ENCODE data around the gene VDAC1.

Gene VDAC1

DNA sequence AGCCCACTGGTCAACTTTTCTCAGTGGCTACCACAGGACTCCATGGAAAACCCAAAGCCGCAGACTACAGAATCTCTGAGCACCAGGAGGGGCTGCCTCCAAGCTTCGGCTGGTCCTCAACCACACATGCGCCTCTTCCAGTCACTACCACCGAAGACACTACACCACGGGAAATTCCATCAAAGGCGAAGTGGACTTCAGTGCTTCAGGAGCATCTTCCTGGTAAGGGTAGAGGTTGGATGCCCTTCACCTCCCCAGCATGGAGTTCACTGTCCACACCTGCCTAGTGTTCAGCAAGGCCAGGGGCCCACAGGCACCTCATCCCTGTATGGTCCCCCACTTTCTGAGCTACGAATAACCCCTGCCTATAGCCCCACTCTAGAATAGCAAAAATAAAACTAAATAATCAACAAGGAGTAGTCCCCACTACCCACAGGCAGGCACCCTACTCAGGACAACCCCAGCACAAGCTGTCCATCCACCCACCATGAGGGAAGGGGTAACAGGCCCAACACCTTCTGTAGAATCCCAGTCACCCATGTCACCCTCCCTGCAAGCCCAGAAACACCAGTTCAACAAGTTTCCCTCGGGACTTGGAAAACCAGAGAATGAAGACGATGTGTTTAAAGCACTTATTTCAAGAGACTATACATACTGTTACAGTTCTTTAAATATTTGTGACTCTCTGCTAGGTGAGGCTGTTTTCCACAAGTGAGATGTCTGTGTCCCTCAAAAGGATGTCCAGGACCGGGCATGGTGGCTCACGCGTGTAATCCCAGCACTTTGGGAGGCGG, 2.6 kb downstream of the VDAC1 start:
- Histone ChIP-seq H2BK15ac (ENCODE audit: low read depth, poor library complexity, severe bottlenecking) (no peak overlapping the region), H3K36me3 (ENCODE audit: control insufficient read depth in 1 of 2, insufficient read depth in 2 of 2, low read depth in 1 of 2, low read length in 2 of 2) (peaks cover 19 to 21% of the 10 kb centered on the region in 2 experiments), H3K79me1 (replicated peaks; ENCODE audit: low read length, poor library complexity, severe bottlenecking) (peaks cover 10% of the 10 kb centered on the region), H3K27me3 (ENCODE audit: control insufficient read depth in 1 of 2, insufficient read depth in 1 of 2, low read length in 2 of 2) (no peaks in the 10 kb centered on the region), H3K4ac (ENCODE audit: low read depth in 1 of 2, low read length in 2 of 2) (no peak overlapping the region), H3K4me3 (ENCODE audit: insufficient read depth in 1 of 2, low read depth in 1 of 2, low read length in 2 of 2) (peak overlapping the region in 1 of 2 experiments; percentile 91), H3K14ac (ENCODE audit: low read length in 2 of 2) (no peak overlapping the region), H3K9me3 (ENCODE audit: control insufficient read depth, low read length) (no peaks in the 10 kb centered on the region), H4K91ac (ENCODE audit: low read length) (no peak overlapping the region), H4K8ac (ENCODE audit: low read length) (no peak overlapping the region), H3K27ac (ENCODE audit: low read length, poor library complexity, severe bottlenecking) (no peak overlapping the region), H2BK120ac (ENCODE audit: low read depth, low read length) (no peak overlapping the region), H3K4me1 (ENCODE audit: control insufficient read depth, insufficient read depth, low read depth, low read length) (peaks cover 30% of the 10 kb centered on the region), H3K9ac (ENCODE audit: low read length) (peak overlapping the region; percentile 99), H2AFZ (ENCODE audit: low read depth, low read length) (no peak overlapping the region), H3K23ac (ENCODE audit: low read length in 2 of 2) (no peak overlapping the region), H3K4me2 (ENCODE audit: low read length, poor library complexity, severe bottlenecking) (no peak overlapping the region), H2AK5ac (ENCODE audit: low read length, severe bottlenecking) (no peak overlapping the region), H3K18ac (ENCODE audit: low read depth in 1 of 2, low read length in 2 of 2) (no peak overlapping the region), H2BK5ac (ENCODE audit: low read depth, low read length, poor library complexity, severe bottlenecking) (no peak overlapping the region), H2BK12ac (ENCODE audit: low read length in 2 of 2) (no peak overlapping the region)
- 95% methylated on average over 10 of the region's 13 CpGs for WGBS
- no peak for DNase-seq

DNA sequence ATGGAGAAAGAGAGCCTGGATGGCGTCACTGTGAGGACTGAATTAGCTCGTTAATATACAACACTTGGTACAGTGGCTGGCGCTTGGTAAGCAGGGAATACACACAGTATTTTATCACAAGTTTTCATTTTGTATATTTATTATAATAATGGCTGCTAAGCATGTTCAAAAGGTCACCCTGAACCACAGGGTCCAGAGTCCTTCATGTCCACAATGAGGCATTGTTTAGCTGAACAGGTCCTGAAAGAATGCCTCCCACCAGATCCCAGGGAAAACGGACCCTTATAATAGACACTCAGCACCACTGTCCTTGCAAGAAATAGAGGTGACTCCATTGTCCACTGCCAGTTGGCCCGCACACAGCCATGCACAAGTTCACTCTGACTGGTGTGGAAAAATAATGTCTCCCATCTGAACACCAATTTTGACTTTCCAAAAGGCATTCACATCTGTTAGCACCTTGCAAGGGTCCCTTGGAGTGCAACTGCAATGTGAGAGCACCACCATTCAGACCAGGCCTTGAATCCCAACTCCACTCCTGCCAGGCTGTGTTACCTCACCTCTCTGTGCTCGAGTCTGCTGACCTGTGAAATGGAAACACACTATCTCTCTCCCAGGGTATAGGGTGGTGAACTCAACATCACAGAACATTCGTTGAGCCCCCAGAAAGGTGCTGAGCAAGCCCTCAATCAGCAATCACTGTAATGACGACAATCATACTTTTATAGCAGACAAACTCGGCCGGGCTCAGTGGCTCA, 3.9 kb downstream of the VDAC1 start:
- H2BK15ac ChIP-seq (ENCODE audit: low read depth, poor library complexity, severe bottlenecking) = no peak overlapping the region
- H3K4ac ChIP-seq (ENCODE audit: low read depth in 1 of 2, low read length in 2 of 2) = no peak overlapping the region
- H2BK5ac ChIP-seq (ENCODE audit: low read depth, low read length, poor library complexity, severe bottlenecking) = no peak overlapping the region
- WGBS = 94% methylated on average over 7 of the region's 10 CpGs
- no peak overlapping the region for H2AK5ac ChIP-seq (ENCODE audit: low read length, severe bottlenecking)
- H3K14ac ChIP-seq (ENCODE audit: low read length in 2 of 2) = no peak overlapping the region
- H3K4me2 ChIP-seq (ENCODE audit: low read length, poor library complexity, severe bottlenecking) = no peak overlapping the region
- H4K91ac ChIP-seq (ENCODE audit: low read length) = no peak overlapping the region
- H2BK120ac ChIP-seq (ENCODE audit: low read depth, low read length) = no peak overlapping the region
- H3K36me3 ChIP-seq (ENCODE audit: control insufficient read depth in 1 of 2, insufficient read depth in 2 of 2, low read depth in 1 of 2, low read length in 2 of 2) = peaks cover 19 to 21% of the 10 kb centered on the region in 2 experiments
- DNase-seq = no peak
- H2AFZ ChIP-seq (ENCODE audit: low read depth, low read length) = no peak overlapping the region
- H3K4me1 ChIP-seq (ENCODE audit: control insufficient read depth, insufficient read depth, low read depth, low read length) = peaks cover 30% of the 10 kb centered on the region
- H3K9me3 ChIP-seq (ENCODE audit: control insufficient read depth, low read length) = no peaks in the 10 kb centered on the region
- H3K27ac ChIP-seq (ENCODE audit: low read length, poor library complexity, severe bottlenecking) = no peak overlapping the region
- no peak overlapping the region for H3K4me3 ChIP-seq (ENCODE audit: insufficient read depth in 1 of 2, low read depth in 1 of 2, low read length in 2 of 2)
- no peak overlapping the region for H4K8ac ChIP-seq (ENCODE audit: low read length)
- no peaks in the 10 kb centered on the region for H3K27me3 ChIP-seq (ENCODE audit: control insufficient read depth in 1 of 2, insufficient read depth in 1 of 2, low read length in 2 of 2)
- H3K79me1 ChIP-seq (replicated peaks; ENCODE audit: low read length, poor library complexity, severe bottlenecking) = peaks cover 1% of the 10 kb centered on the region
- H3K23ac ChIP-seq (ENCODE audit: low read length in 2 of 2) = peak overlapping the region in 1 of 2 experiments; percentile 9
- no peak overlapping the region for H3K9ac ChIP-seq (ENCODE audit: low read length)
- H3K18ac ChIP-seq (ENCODE audit: low read depth in 1 of 2, low read length in 2 of 2) = no peak overlapping the region
- H2BK12ac ChIP-seq (ENCODE audit: low read length in 2 of 2) = no peak overlapping the region

DNA sequence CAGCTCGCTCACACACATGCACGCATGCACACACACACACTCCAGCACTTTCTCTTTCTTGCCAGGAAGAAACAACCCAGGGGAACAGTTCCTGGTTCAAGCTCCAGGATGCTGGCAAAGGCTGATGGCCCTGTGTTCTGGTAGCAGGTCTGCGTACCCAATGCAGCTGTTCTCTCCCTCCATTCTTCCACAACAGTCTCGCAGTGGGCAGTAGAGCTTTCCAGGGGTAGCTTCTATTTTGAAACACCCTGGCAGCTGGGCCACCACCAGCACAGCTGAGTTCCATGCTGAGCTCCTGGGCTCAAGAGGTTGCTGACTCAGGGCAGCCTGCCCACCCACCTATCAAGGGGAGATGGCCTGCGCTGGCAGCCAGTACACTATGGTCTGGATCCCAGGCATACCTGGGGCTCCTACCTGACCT, 4.7 kb downstream of the VDAC1 start:
- peak overlapping the region in 1 of 2 experiments; percentile 10 for H3K4me3 ChIP-seq (ENCODE audit: insufficient read depth in 1 of 2, low read depth in 1 of 2, low read length in 2 of 2)
- DNase-seq = peak; percentile 34
- H2AFZ ChIP-seq (ENCODE audit: low read depth, low read length) = no peak overlapping the region
- no peaks in the 10 kb centered on the region for H3K79me1 ChIP-seq (replicated peaks; ENCODE audit: low read length, poor library complexity, severe bottlenecking)
- H3K4me1 ChIP-seq (ENCODE audit: control insufficient read depth, insufficient read depth, low read depth, low read length) = peaks cover 32% of the 10 kb centered on the region
- peaks cover 19 to 21% of the 10 kb centered on the region in 2 experiments for H3K36me3 ChIP-seq (ENCODE audit: control insufficient read depth in 1 of 2, insufficient read depth in 2 of 2, low read depth in 1 of 2, low read length in 2 of 2)
- H3K9me3 ChIP-seq (ENCODE audit: control insufficient read depth, low read length) = no peaks in the 10 kb centered on the region
- no peak overlapping the region for H2BK5ac ChIP-seq (ENCODE audit: low read depth, low read length, poor library complexity, severe bottlenecking)
- H2BK120ac ChIP-seq (ENCODE audit: low read depth, low read length) = no peak overlapping the region
- 98% methylated on average over 5 of the region's 5 CpGs for WGBS
- no peak overlapping the region for H3K4me2 ChIP-seq (ENCODE audit: low read length, poor library complexity, severe bottlenecking)
- no peak overlapping the region for H3K18ac ChIP-seq (ENCODE audit: low read depth in 1 of 2, low read length in 2 of 2)
- H2AK5ac ChIP-seq (ENCODE audit: low read length, severe bottlenecking) = no peak overlapping the region
- H3K14ac ChIP-seq (ENCODE audit: low read length in 2 of 2) = no peak overlapping the region
- no peak overlapping the region for H3K27ac ChIP-seq (ENCODE audit: low read length, poor library complexity, severe bottlenecking)
- no peak overlapping the region for H3K4ac ChIP-seq (ENCODE audit: low read depth in 1 of 2, low read length in 2 of 2)
- no peak overlapping the region for H4K8ac ChIP-seq (ENCODE audit: low read length)
- no peaks in the 10 kb centered on the region for H3K27me3 ChIP-seq (ENCODE audit: control insufficient read depth in 1 of 2, insufficient read depth in 1 of 2, low read length in 2 of 2)
- H4K91ac ChIP-seq (ENCODE audit: low read length) = no peak overlapping the region
- no peak overlapping the region for H3K23ac ChIP-seq (ENCODE audit: low read length in 2 of 2)
- H2BK15ac ChIP-seq (ENCODE audit: low read depth, poor library complexity, severe bottlenecking) = no peak overlapping the region
- no peak overlapping the region for H2BK12ac ChIP-seq (ENCODE audit: low read length in 2 of 2)
- H3K9ac ChIP-seq (ENCODE audit: low read length) = no peak overlapping the region

DNA sequence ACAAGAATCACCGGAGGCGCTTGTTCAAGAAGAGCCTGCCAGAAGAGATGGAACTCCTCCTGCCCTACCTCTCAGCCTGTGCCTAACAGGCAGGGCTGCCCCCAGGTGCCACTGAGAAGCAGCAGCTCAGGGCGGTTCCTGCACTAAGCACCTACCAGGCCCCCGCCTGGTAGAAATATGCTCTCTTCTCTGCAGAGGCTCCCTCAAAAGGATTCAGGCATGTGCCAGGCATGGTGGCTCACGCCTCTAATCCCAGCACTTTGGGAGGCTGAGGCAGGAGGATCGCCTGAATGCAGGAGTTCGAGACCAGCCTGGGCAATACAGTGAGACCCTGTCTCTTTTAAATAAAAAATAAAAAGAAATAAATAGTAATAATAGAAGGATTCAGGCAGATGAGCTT, 6.0 kb downstream of the VDAC1 start:
- Histone ChIP-seq H3K27ac (ENCODE audit: low read length, poor library complexity, severe bottlenecking) (no peak overlapping the region), H3K18ac (ENCODE audit: low read depth in 1 of 2, low read length in 2 of 2) (no peak overlapping the region), H3K4me3 (ENCODE audit: insufficient read depth in 1 of 2, low read depth in 1 of 2, low read length in 2 of 2) (no peak overlapping the region), H3K9ac (ENCODE audit: low read length) (no peak overlapping the region), H3K4me2 (ENCODE audit: low read length, poor library complexity, severe bottlenecking) (no peak overlapping the region), H3K79me1 (replicated peaks; ENCODE audit: low read length, poor library complexity, severe bottlenecking) (no peaks in the 10 kb centered on the region), H3K4ac (ENCODE audit: low read depth in 1 of 2, low read length in 2 of 2) (no peak overlapping the region), H3K14ac (ENCODE audit: low read length in 2 of 2) (no peak overlapping the region), H3K4me1 (ENCODE audit: control insufficient read depth, insufficient read depth, low read depth, low read length) (peaks cover 38% of the 10 kb centered on the region), H3K23ac (ENCODE audit: low read length in 2 of 2) (no peak overlapping the region), H2BK5ac (ENCODE audit: low read depth, low read length, poor library complexity, severe bottlenecking) (no peak overlapping the region), H3K27me3 (ENCODE audit: control insufficient read depth in 1 of 2, insufficient read depth in 1 of 2, low read length in 2 of 2) (no peaks in the 10 kb centered on the region), H3K36me3 (ENCODE audit: control insufficient read depth in 1 of 2, insufficient read depth in 2 of 2, low read depth in 1 of 2, low read length in 2 of 2) (peaks cover 19 to 21% of the 10 kb centered on the region in 2 experiments), H2AK5ac (ENCODE audit: low read length, severe bottlenecking) (no peak overlapping the region), H4K91ac (ENCODE audit: low read length) (no peak overlapping the region), H3K9me3 (ENCODE audit: control insufficient read depth, low read length) (no peaks in the 10 kb centered on the region), H2BK12ac (ENCODE audit: low read length in 2 of 2) (no peak overlapping the region), H4K8ac (ENCODE audit: low read length) (no peak overlapping the region), H2AFZ (ENCODE audit: low read depth, low read length) (no peak overlapping the region), H2BK15ac (ENCODE audit: low read depth, poor library complexity, severe bottlenecking) (no peak overlapping the region), H2BK120ac (ENCODE audit: low read depth, low read length) (no peak overlapping the region)
- 98% methylated on average over 5 of the region's 7 CpGs for WGBS
- no peak for DNase-seq

Measured in mesenchymal stem cell (in vitro differentiated cells and primary cell).